Loucy (cell line): ENCODE results near the gene CHN1.

Experiments used
- H2AFZ ChIP-seq: fragments of 200-600 bp; sonication (generic); 2 replicates; pipeline ENCODE4 v1.6.0; 2016; ENCODE audit warnings: antibody characterized with exemption, mild to moderate bottlenecking, low read length, moderate library complexity
- H3F3A ChIP-seq: fragments of 200-600 bp; 2 replicates; pipeline ENCODE4 v1.6.0; 2016; ENCODE audit warnings: antibody characterized with exemption, low read depth, mild to moderate bottlenecking
- H3K27me3 ChIP-seq: fragments of 200-600 bp; sonication (generic); 2 replicates; pipeline ENCODE4 v1.6.1; 2014; ENCODE audit warnings: low read length, mild to moderate bottlenecking; ENCODE audit not compliant: insufficient read depth, poor library complexity, severe bottlenecking
- H3K36me3 ChIP-seq: fragments of 200-600 bp; sonication (generic); 2 replicates; pipeline ENCODE4 v1.6.1; 2016; ENCODE audit warnings: low read length; ENCODE audit not compliant: insufficient read depth
- H3K4me1 ChIP-seq: fragments of 200-600 bp; sonication (generic); 2 replicates; pipeline ENCODE4 v1.5.1; 2014; ENCODE audit warnings: low read length, mild to moderate bottlenecking; ENCODE audit not compliant: insufficient read depth, poor library complexity, severe bottlenecking
- H3K4me2 ChIP-seq: fragments of 200-600 bp; sonication (generic); 2 replicates; pipeline ENCODE4 v1.6.0; 2014; ENCODE audit warnings: antibody characterized with exemption, low read length, low read depth, mild to moderate bottlenecking; ENCODE audit not compliant: poor library complexity, severe bottlenecking
- H3K4me3 ChIP-seq: fragments of 200-600 bp; sonication (generic); 2 replicates; pipeline ENCODE4 v1.5.1; 2014; ENCODE audit warnings: low read length, mild to moderate bottlenecking, mixed read lengths; ENCODE audit not compliant: poor library complexity, severe bottlenecking
- H3K79me2 ChIP-seq: fragments of 200-600 bp; sonication (generic); 2 replicates; pipeline ENCODE4 v1.6.1; 2014; ENCODE audit warnings: low read length; ENCODE audit not compliant: insufficient read depth
- H3K9ac ChIP-seq: fragments of 200-600 bp; sonication (generic); 2 replicates; pipeline ENCODE4 v1.6.0; 2014; ENCODE audit warnings: mild to moderate bottlenecking, low read depth, low read length, moderate library complexity; ENCODE audit not compliant: poor library complexity, severe bottlenecking
- H3K9me2 ChIP-seq: fragments of 200-600 bp; sonication (generic); replicated peaks from 2 replicates; pipeline ENCODE4 v1.6.1; 2016; ENCODE audit warnings: low read depth, low read length, mixed read lengths
- H3K9me3 ChIP-seq: fragments of 200-600 bp; sonication (generic); 2 replicates; pipeline ENCODE4 v1.6.1; 2014; ENCODE audit warnings: mild to moderate bottlenecking, antibody characterized with exemption, low read length, low read depth; ENCODE audit not compliant: insufficient read depth
- H4K20me1 ChIP-seq: fragments of 200-600 bp; sonication (generic); 2 replicates; pipeline ENCODE4 v1.6.0; 2014; ENCODE audit warnings: antibody characterized with exemption, low read length, mild to moderate bottlenecking; ENCODE audit not compliant: insufficient read depth, poor library complexity, severe bottlenecking
- CTCF ChIP-seq: fragments of 200-600 bp; sonication (generic); conservative IDR thresholded peaks from 2 replicates; pipeline ENCODE4 v1.5.1; 2014; ENCODE audit warnings: mild to moderate bottlenecking, antibody characterized with exemption, low read length
- EZH2phosphoT487 ChIP-seq: fragments of 200-600 bp; IDR thresholded peaks from 2 replicates; pipeline ENCODE4 v1.6.1; 2018; ENCODE audit warnings: antibody characterized with exemption, mild to moderate bottlenecking, moderate library complexity, borderline replicate concordance

Gene CHN1

GRCh38 chr2:175048275-175048674 lies 43.1 kb upstream of the CHN1 start:
- Histone ChIP-seq H3K4me2 (no peak overlapping the region), H4K20me1 (no peaks in the 10 kb centered on the region), H3K4me1 (no peaks in the 10 kb centered on the region), H3K9me3 (no peaks in the 10 kb centered on the region), H3K79me2 (no peaks in the 10 kb centered on the region), H3K27me3 (no peaks in the 10 kb centered on the region), H3K4me3 (no peak overlapping the region), H3K36me3 (no peaks in the 10 kb centered on the region), H3K9ac (no peak overlapping the region), H2AFZ (no peak overlapping the region), H3F3A (no peaks in the 10 kb centered on the region), H3K9me2 (no peaks in the 10 kb centered on the region)
- TF ChIP-seq EZH2phosphoT487, result no peak
- no peak for TF ChIP-seq CTCF

DNA sequence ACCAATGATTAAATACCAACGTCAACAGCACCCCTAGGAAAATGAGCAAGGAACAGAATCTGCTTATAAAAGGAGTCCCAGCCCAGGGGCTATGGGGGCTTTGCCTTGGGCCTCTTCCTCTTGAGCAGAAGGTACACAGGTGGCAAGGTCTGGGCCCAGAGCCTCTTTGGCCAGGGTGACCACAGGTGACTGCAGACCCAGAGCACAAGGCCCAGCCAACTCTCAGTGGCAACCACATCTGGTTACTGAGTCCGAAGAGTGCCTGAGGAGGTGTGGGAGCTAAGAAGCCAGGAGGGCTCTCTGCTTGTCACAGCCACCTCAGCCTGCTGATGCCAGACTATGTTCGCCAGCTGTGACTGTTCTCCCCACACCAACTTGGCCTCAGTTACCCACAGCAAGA lies 34.3 kb upstream of the CHN1 start:
- no peaks in the 10 kb centered on the region for H3K9me2 ChIP-seq
- no peaks in the 10 kb centered on the region for H3K79me2 ChIP-seq
- no peak overlapping the region for H3K9ac ChIP-seq
- H3K27me3 ChIP-seq, result no peaks in the 10 kb centered on the region
- H3K36me3 ChIP-seq, result no peaks in the 10 kb centered on the region
- TF ChIP-seq CTCF (no peak), EZH2phosphoT487 (no peak)
- H3K4me2 ChIP-seq, result no peak overlapping the region
- no peaks in the 10 kb centered on the region for H3F3A ChIP-seq
- no peaks in the 10 kb centered on the region for H3K9me3 ChIP-seq
- no peak overlapping the region for H2AFZ ChIP-seq
- no peaks in the 10 kb centered on the region for H4K20me1 ChIP-seq
- H3K4me1 ChIP-seq, result no peaks in the 10 kb centered on the region
- H3K4me3 ChIP-seq, result no peak overlapping the region

DNA sequence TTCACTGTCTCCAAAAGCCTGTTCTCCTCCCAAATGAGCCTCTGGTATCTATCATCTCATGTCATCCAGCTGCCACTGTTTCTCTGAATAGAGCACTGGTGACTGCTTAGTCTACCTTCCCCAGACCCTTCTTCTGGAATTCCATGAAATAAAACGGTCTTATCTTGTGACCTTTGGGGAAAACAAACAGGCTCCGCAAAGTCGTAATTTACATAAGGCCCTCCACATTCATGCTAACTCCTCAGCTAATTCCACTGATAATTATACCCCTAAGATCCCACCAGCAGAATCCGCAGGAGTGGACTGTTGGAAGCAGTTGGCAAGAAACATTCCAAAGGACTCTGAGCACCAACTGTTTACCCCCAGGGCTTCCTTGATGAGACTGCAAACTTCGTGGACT lies 33.9 kb upstream of the CHN1 start:
- H3K9me3 ChIP-seq, result no peaks in the 10 kb centered on the region

More for the DNA sequence above, 33.9 kb upstream of the CHN1 start:
- H3K4me3 ChIP-seq, result no peak overlapping the region
- no peak overlapping the region for H2AFZ ChIP-seq
- no peaks in the 10 kb centered on the region for H3K27me3 ChIP-seq
- TF ChIP-seq CTCF (no peak), EZH2phosphoT487 (no peak)
- H3K9ac ChIP-seq, result no peak overlapping the region
- H3F3A ChIP-seq, result no peaks in the 10 kb centered on the region
- no peaks in the 10 kb centered on the region for H3K79me2 ChIP-seq
- no peak overlapping the region for H3K4me2 ChIP-seq
- H3K9me2 ChIP-seq, result no peaks in the 10 kb centered on the region
- no peaks in the 10 kb centered on the region for H4K20me1 ChIP-seq
- no peaks in the 10 kb centered on the region for H3K4me1 ChIP-seq
- H3K36me3 ChIP-seq, result no peaks in the 10 kb centered on the region
